Osteocyte (in vitro differentiated cells): Measurements from ENCODE around the gene PTPA. TPM values are rescaled to one million over a fixed set of nuclear protein-coding genes. Genes with fewer than 3 reads are reported as not detected.

ENCODE experiments used
- DNase-seq: peaks from one replicate; pipeline ENCODE4 v3.0.0; 2021; ENCODE audit warnings: mixed read lengths; ENCODE audit not compliant: unreplicated experiment; ENCODE audit errors: extremely low spot score
- H3K27ac Mint-ChIP-seq: one replicate; pipeline ENCODE4 v1.8.0; 2021; ENCODE audit warnings: mild to moderate bottlenecking, mixed read lengths; ENCODE audit not compliant: unreplicated experiment
- H3K27me3 Mint-ChIP-seq: one replicate; pipeline ENCODE4 v1.8.0; 2021; ENCODE audit warnings: mixed read lengths; ENCODE audit not compliant: unreplicated experiment
- H3K36me3 Mint-ChIP-seq: one replicate; pipeline ENCODE4 v1.8.0; 2021; ENCODE audit warnings: mixed read lengths; ENCODE audit not compliant: unreplicated experiment
- H3K4me1 Mint-ChIP-seq: one replicate; pipeline ENCODE4 v1.8.0; 2021; ENCODE audit warnings: mixed read lengths; ENCODE audit not compliant: unreplicated experiment
- H3K4me3 Mint-ChIP-seq: one replicate; pipeline ENCODE4 v1.8.0; 2021; ENCODE audit warnings: mild to moderate bottlenecking, moderate library complexity, mixed read lengths; ENCODE audit not compliant: unreplicated experiment
- H3K9me3 Mint-ChIP-seq: one replicate; pipeline ENCODE4 v1.8.0; 2021; ENCODE audit warnings: mixed read lengths; ENCODE audit not compliant: unreplicated experiment
- CTCF ChIP-seq: fragments of 200-600 bp; sonication (generic); IDR thresholded peaks from 2 replicates; pipeline ENCODE4 v1.5.0; 2021; ENCODE audit warnings: antibody characterized with exemption, mild to moderate bottlenecking, moderate library complexity
- total RNA-seq: library from RNA; stranded (reverse); gene quantifications from 2 replicates; pipeline ENCODE4 v1.2.1, GENCODE V29; 2021

The PTPA gene
- total RNA-seq, 1 donor from 2014 or later: 140 TPM

- no peak overlapping the region for H3K27ac Mint-ChIP-seq
- peaks cover 30% of the 10 kb centered on the region for H3K4me1 Mint-ChIP-seq
- H3K36me3 Mint-ChIP-seq: no peaks in the 10 kb centered on the region
- no peak overlapping the region for H3K4me3 Mint-ChIP-seq
- TF ChIP-seq CTCF: no peak
- H3K27me3 Mint-ChIP-seq: no peaks in the 10 kb centered on the region
- no peak for DNase-seq
- no peaks in the 10 kb centered on the region for H3K9me3 Mint-ChIP-seq
Observed at GRCh38 chr9:129165198-129165597, 54.0 kb downstream of the PTPA start.

DNA sequence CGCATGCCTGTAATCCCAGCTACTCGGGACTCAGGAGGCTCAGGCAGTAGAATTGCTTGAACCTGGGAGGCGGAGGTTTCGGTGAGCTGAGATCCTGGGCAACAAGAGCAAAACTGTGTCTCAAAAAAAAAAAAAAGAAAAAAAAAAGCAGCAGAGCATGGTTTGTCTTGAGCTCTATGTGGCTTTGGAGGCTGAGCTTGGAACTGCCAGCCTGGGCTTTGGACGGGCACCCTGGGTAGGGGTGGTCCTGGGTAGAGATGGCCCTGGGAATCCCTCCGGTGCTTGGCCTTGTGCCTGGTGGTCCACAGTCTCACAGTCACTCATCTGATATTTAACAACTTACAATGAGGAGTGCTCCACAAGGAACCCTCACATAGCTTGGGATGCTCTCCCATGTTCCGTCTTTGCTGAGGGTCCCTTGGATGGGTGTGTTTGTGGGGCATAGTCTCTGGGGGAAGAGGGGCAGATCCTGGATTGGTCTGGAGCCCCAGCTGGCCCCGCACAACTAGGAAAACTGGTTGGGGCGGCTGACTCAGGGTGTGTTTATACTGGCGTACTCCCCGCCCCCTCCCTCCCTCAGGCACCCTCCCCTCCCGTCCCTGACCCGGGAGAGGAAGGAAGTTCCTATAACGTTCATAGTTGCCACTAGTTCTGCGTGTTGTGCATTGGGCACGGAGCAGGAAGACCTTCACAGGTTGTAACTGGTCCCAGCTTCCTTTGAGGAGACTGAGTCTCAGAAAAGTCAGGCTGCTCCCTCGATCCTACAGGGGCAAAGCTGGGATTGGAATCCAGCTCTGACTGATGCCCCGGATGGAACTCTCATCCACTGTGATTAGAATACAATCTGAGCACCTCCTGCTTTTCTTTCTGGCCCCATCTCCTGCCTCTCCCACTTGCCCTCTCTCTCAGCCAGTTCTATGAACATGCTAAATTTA lies 55.7 kb downstream of the PTPA start:
- H3K27me3 Mint-ChIP-seq: no peaks in the 10 kb centered on the region
- H3K4me1 Mint-ChIP-seq: peaks cover 37% of the 10 kb centered on the region
- no peak for TF ChIP-seq CTCF
- H3K27ac Mint-ChIP-seq: peak overlapping the region; percentile 96
- no peaks in the 10 kb centered on the region for H3K9me3 Mint-ChIP-seq
- no peaks in the 10 kb centered on the region for H3K36me3 Mint-ChIP-seq
- no peak for DNase-seq
- peak overlapping the region; percentile 51 for H3K4me3 Mint-ChIP-seq

DNA sequence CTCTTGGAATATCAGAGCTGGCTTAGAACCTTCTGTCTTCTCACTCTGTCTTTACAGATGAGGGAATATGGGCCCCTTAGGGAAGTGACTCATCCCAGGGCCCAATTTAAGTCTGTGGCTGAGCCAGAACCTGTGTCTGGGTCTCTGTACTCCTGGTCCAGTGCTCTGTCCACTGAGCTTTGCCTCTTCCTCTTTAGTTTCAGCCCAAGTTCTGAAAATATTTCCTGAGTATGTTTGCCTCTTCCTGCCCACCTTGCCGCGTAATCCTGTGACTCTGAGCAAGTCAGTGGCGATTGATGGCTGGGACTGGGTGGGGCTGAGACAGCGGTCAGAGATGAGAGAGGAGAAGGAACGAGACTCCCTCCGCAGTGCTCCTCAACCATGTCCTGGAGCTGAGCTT lies 59.0 kb downstream of the PTPA start:
- H3K36me3 Mint-ChIP-seq: no peaks in the 10 kb centered on the region
- H3K9me3 Mint-ChIP-seq: no peaks in the 10 kb centered on the region
- TF ChIP-seq CTCF: no peak
- H3K27me3 Mint-ChIP-seq: no peaks in the 10 kb centered on the region
- no peak for DNase-seq
- H3K4me3 Mint-ChIP-seq: no peak overlapping the region
- H3K4me1 Mint-ChIP-seq: peaks cover 58% of the 10 kb centered on the region
- H3K27ac Mint-ChIP-seq: peak overlapping the region; percentile 34

- no peak for DNase-seq
- no peak for TF ChIP-seq CTCF
Observed at GRCh38 chr9:129171993-129172751, 61.0 kb downstream of the PTPA start.

GRCh38 chr9:129172816-129173215 lies 61.6 kb downstream of the PTPA start:
- Mint-ChIP-seq H3K4me3 (no peak overlapping the region), H3K4me1 (peaks cover 46% of the 10 kb centered on the region), H3K27me3 (no peaks in the 10 kb centered on the region), H3K9me3 (no peaks in the 10 kb centered on the region), H3K36me3 (peaks cover 1% of the 10 kb centered on the region), H3K27ac (peak overlapping the region; percentile 82)
- no peak for DNase-seq
- no peak for TF ChIP-seq CTCF

More at GRCh38 chr9:129171993-129172751, 61.0 kb downstream of the PTPA start:
- Mint-ChIP-seq H3K4me1 (peaks cover 52% of the 10 kb centered on the region), H3K9me3 (no peaks in the 10 kb centered on the region), H3K27ac (peak overlapping the region; percentile 62), H3K36me3 (peaks cover 1% of the 10 kb centered on the region), H3K4me3 (no peak overlapping the region), H3K27me3 (no peaks in the 10 kb centered on the region)
